ENCODE measurements around the gene WDR64. TPM values are rescaled to one million over a fixed set of nuclear protein-coding genes. Genes with fewer than 3 reads are reported as not detected.
"Not testable (repeated sequence)": the region's sequence is repeated elsewhere in the genome, so short reads cannot be mapped to it uniquely, and the experiment has no call there.

Gene WDR64
- total RNA-seq, 1 experiment from 2014 or later, result not detected

- CTCF ChIA-PET, result no interaction called here
- POLR2A ChIA-PET (ENCODE audit: low non-redundant PET), result no interaction called here
- Histone ChIP-seq H3K27ac (ENCODE audit: low read depth, low read length, poor library complexity, severe bottlenecking) (no peak overlapping the region), H3K27me3 (replicated peaks; ENCODE audit: insufficient read depth, low read depth, low read length, poor library complexity) (no peaks in the 10 kb centered on the region), H3K36me3 (ENCODE audit: insufficient read depth, low read length, poor library complexity, severe bottlenecking) (no peaks in the 10 kb centered on the region), H3K4me1 (ENCODE audit: insufficient read depth, low read length, poor library complexity, severe bottlenecking) (no peaks in the 10 kb centered on the region), H3K4me3 (ENCODE audit: low read depth, low read length, poor library complexity, severe bottlenecking) (no peak overlapping the region), H3K9me3 (ENCODE audit: low read depth, low read length, poor library complexity, severe bottlenecking) (no peaks in the 10 kb centered on the region)
- intact Hi-C loops (cut with micrococcal nuclease; ENCODE audit: unreplicated experiment), result no loop called here
- TF ChIP-seq CTCF (conservative IDR thresholded peaks at IDR 0.05; ENCODE audit: low read depth, low read length), result no peak
- TF ChIP-seq EZH2 (IDR thresholded peaks at IDR 0.05; ENCODE audit: borderline replicate concordance, low read depth, low read length, poor library complexity, severe bottlenecking), result no peak
- BruUV-seq (replicated peaks), result no TSS peak
- DNase-seq (ENCODE audit: low spot score), result no peak
Observed at GRCh38 chr1:241734533-241734932, 82.5 kb downstream of the WDR64 start.

- H3K36me3 ChIP-seq (ENCODE audit: insufficient read depth, low read length, poor library complexity, severe bottlenecking); DNase-seq (ENCODE audit: low spot score); intact Hi-C loops (cut with micrococcal nuclease; ENCODE audit: unreplicated experiment); H3K27me3 ChIP-seq (replicated peaks; ENCODE audit: insufficient read depth, low read depth, low read length, poor library complexity); H3K4me1 ChIP-seq (ENCODE audit: insufficient read depth, low read length, poor library complexity, severe bottlenecking); H3K27ac ChIP-seq (ENCODE audit: low read depth, low read length, poor library complexity, severe bottlenecking); H3K9me3 ChIP-seq (ENCODE audit: low read depth, low read length, poor library complexity, severe bottlenecking); H3K4me3 ChIP-seq (ENCODE audit: low read depth, low read length, poor library complexity, severe bottlenecking); POLR2A ChIA-PET (ENCODE audit: low non-redundant PET); CTCF ChIA-PET; BruUV-seq (replicated peaks): not testable (repeated sequence)
Observed at GRCh38 chr1:241735493-241735926, 83.4 kb downstream of the WDR64 start.

GRCh38 chr1:241736387-241736786 is 84.3 kb downstream of the WDR64 start:
- ChIA-PET POLR2A (ENCODE audit: low non-redundant PET) (no interaction called here), CTCF (no interaction called here)
- H3K4me3 ChIP-seq (ENCODE audit: low read depth, low read length, poor library complexity, severe bottlenecking), result no peak overlapping the region
- TF ChIP-seq CTCF (conservative IDR thresholded peaks at IDR 0.05; ENCODE audit: low read depth, low read length), result no peak
- no peak for TF ChIP-seq EZH2 (IDR thresholded peaks at IDR 0.05; ENCODE audit: borderline replicate concordance, low read depth, low read length, poor library complexity, severe bottlenecking)
- no peak for DNase-seq (ENCODE audit: low spot score)
- no peaks in the 10 kb centered on the region for H3K27me3 ChIP-seq (replicated peaks; ENCODE audit: insufficient read depth, low read depth, low read length, poor library complexity)
- H3K36me3 ChIP-seq (ENCODE audit: insufficient read depth, low read length, poor library complexity, severe bottlenecking), result no peaks in the 10 kb centered on the region
- H3K4me1 ChIP-seq (ENCODE audit: insufficient read depth, low read length, poor library complexity, severe bottlenecking), result no peaks in the 10 kb centered on the region
- intact Hi-C loops (cut with micrococcal nuclease; ENCODE audit: unreplicated experiment), result no loop called here
- H3K27ac ChIP-seq (ENCODE audit: low read depth, low read length, poor library complexity, severe bottlenecking), result no peak overlapping the region
- H3K9me3 ChIP-seq (ENCODE audit: low read depth, low read length, poor library complexity, severe bottlenecking), result no peaks in the 10 kb centered on the region
- no TSS peak for BruUV-seq (replicated peaks)

GRCh38 chr1:241738284-241739078 is 86.4 kb downstream of the WDR64 start:
- no peak overlapping the region for H3K4me3 ChIP-seq (ENCODE audit: low read depth, low read length, poor library complexity, severe bottlenecking)
- intact Hi-C loops (cut with micrococcal nuclease; ENCODE audit: unreplicated experiment), result no loop called here
- H3K27ac ChIP-seq (ENCODE audit: low read depth, low read length, poor library complexity, severe bottlenecking), result no peak overlapping the region
- no peak for DNase-seq (ENCODE audit: low spot score)
- ChIA-PET CTCF (no interaction called here), POLR2A (ENCODE audit: low non-redundant PET) (no interaction called here)
- H3K27me3 ChIP-seq (replicated peaks; ENCODE audit: insufficient read depth, low read depth, low read length, poor library complexity), result no peaks in the 10 kb centered on the region
- H3K9me3 ChIP-seq (ENCODE audit: low read depth, low read length, poor library complexity, severe bottlenecking), result no peaks in the 10 kb centered on the region
- H3K4me1 ChIP-seq (ENCODE audit: insufficient read depth, low read length, poor library complexity, severe bottlenecking), result no peaks in the 10 kb centered on the region
- H3K36me3 ChIP-seq (ENCODE audit: insufficient read depth, low read length, poor library complexity, severe bottlenecking), result no peaks in the 10 kb centered on the region
- TF ChIP-seq EZH2 (IDR thresholded peaks at IDR 0.05; ENCODE audit: borderline replicate concordance, low read depth, low read length, poor library complexity, severe bottlenecking) (no peak), CTCF (conservative IDR thresholded peaks at IDR 0.05; ENCODE audit: low read depth, low read length) (no peak)
- BruUV-seq (replicated peaks), result no TSS peak

Data from A673 (cell line).